Neural progenitor cell (in vitro differentiated cells): ENCODE results near the gene MYO9B. TPM values are rescaled to one million over a fixed set of nuclear protein-coding genes. Genes with fewer than 3 reads are reported as not detected.

ENCODE experiments used
- DNase-seq: peaks from one replicate; pipeline ENCODE4 v3.0.0-alpha.2; 2016; ENCODE audit warnings: low spot score
- H2AFZ ChIP-seq: fragments of 200-600 bp; sonication (generic); replicated peaks from 2 replicates; pipeline ENCODE4 v1.6.1; 2016; ENCODE audit warnings: antibody characterized with exemption
- H3F3A ChIP-seq: fragments of 200-600 bp; sonication (generic); 2 replicates; pipeline ENCODE4 v1.6.1; 2016; ENCODE audit warnings: antibody characterized with exemption, low read depth
- H3K27ac ChIP-seq: fragments of 200-600 bp; sonication (generic); 2 replicates; pipeline ENCODE4 v1.5.1; 2016; ENCODE audit warnings: mild to moderate bottlenecking
- H3K27me3 ChIP-seq: fragments of 200-600 bp; sonication (generic); 2 replicates; pipeline ENCODE4 v1.6.1; 2016; ENCODE audit warnings: mild to moderate bottlenecking, moderate library complexity
- H3K36me3 ChIP-seq: fragments of 200-600 bp; sonication (generic); 2 replicates; pipeline ENCODE4 v1.5.1; 2016
- H3K4me1 ChIP-seq: fragments of 200-600 bp; sonication (generic); 2 replicates; pipeline ENCODE4 v1.6.1; 2016; ENCODE audit warnings: mixed run types
- H3K4me2 ChIP-seq: fragments of 200-600 bp; sonication (generic); 2 replicates; pipeline ENCODE4 v1.6.1; 2016
- H3K4me3 ChIP-seq: fragments of 200-600 bp; sonication (generic); 2 replicates; pipeline ENCODE4 v1.5.1; 2016
- H3K79me2 ChIP-seq: fragments of 200-600 bp; sonication (generic); 2 replicates; pipeline ENCODE4 v1.6.1; 2016; ENCODE audit warnings: low read depth
- H3K9ac ChIP-seq: fragments of 200-600 bp; sonication (generic); 2 replicates; pipeline ENCODE4 v1.6.1; 2016
- H3K9me3 ChIP-seq: fragments of 200-600 bp; sonication (generic); 2 replicates; pipeline ENCODE4 v1.5.1; 2016; ENCODE audit warnings: low read depth
- H4K20me1 ChIP-seq: fragments of 200-600 bp; sonication (generic); 2 replicates; pipeline ENCODE4 v1.6.1; 2016; ENCODE audit warnings: low read depth
- H3K27ac Mint-ChIP-seq: 3 replicates; pipeline ENCODE4 v1.8.0; 2021; ENCODE audit warnings: mixed read lengths
- H3K27me3 Mint-ChIP-seq: 2 replicates; pipeline ENCODE4 v1.8.0; 2022; ENCODE audit warnings: low read depth, mild to moderate bottlenecking, inconsistent platforms, moderate library complexity, mixed read lengths; ENCODE audit not compliant: insufficient read depth
- H3K36me3 Mint-ChIP-seq: 3 replicates; pipeline ENCODE4 v1.8.0; 2021; ENCODE audit warnings: mixed read lengths
- H3K4me1 Mint-ChIP-seq: 3 replicates; pipeline ENCODE4 v1.8.0; 2021; ENCODE audit warnings: mixed read lengths
- H3K4me3 Mint-ChIP-seq: 3 replicates; pipeline ENCODE4 v1.8.0; 2021; ENCODE audit warnings: mild to moderate bottlenecking, moderate library complexity, mixed read lengths
- H3K9me3 Mint-ChIP-seq: 3 replicates; pipeline ENCODE4 v1.8.0; 2020; ENCODE audit warnings: mixed read lengths
- CTCF ChIP-seq: fragments of 200-600 bp; sonication (generic); IDR thresholded peaks from 2 replicates; pipeline ENCODE4 v1.5.1; 2017; ENCODE audit warnings: antibody characterized with exemption, mild to moderate bottlenecking
- EZH2 ChIP-seq: fragments of 200-600 bp; sonication (generic); IDR thresholded peaks from 2 replicates; pipeline ENCODE4 v1.6.1; 2017; ENCODE audit warnings: antibody characterized with exemption, mild to moderate bottlenecking, moderate library complexity
- EZH2phosphoT487 ChIP-seq: fragments of 200-600 bp; sonication (generic); IDR thresholded peaks from 2 replicates; pipeline ENCODE4 v1.6.1; 2017; ENCODE audit warnings: antibody characterized with exemption
- total RNA-seq: library from RNA; depleted of rRNA; stranded (reverse); fragments of >200 nt; gene quantifications from 2 replicates; pipeline ENCODE4 v1.2.3, GENCODE V29; 2015; ENCODE audit warnings: low replicate concordance

The MYO9B gene
- total RNA-seq, 1 donor from 2014 or later, result 38.5 TPM

GRCh38 chr19:17232258-17232657 is 156.7 kb downstream of the MYO9B start:
- TF ChIP-seq CTCF (no peak), EZH2phosphoT487 (no peak), EZH2 (no peak)
- H3K27me3 ChIP-seq, result no peaks in the 10 kb centered on the region
- H3K79me2 ChIP-seq, result peaks cover 36% of the 10 kb centered on the region
- no peaks in the 10 kb centered on the region for H3K36me3 ChIP-seq
- peaks cover 30% of the 10 kb centered on the region for H4K20me1 ChIP-seq
- Mint-ChIP-seq H3K36me3 (peaks cover 15% of the 10 kb centered on the region), H3K4me1 (peaks cover 11% of the 10 kb centered on the region), H3K4me3 (no peak overlapping the region), H3K9me3 (no peaks in the 10 kb centered on the region), H3K27ac (no peak overlapping the region), H3K27me3 (peaks cover 10% of the 10 kb centered on the region)
- no peak overlapping the region for H3K27ac ChIP-seq
- H3K4me2 ChIP-seq, result no peak overlapping the region
- H3F3A ChIP-seq, result peaks cover 49% of the 10 kb centered on the region
- H2AFZ ChIP-seq, result no peak overlapping the region
- DNase-seq, result no peak
- peaks cover 20% of the 10 kb centered on the region for H3K4me1 ChIP-seq
- H3K9ac ChIP-seq, result no peak overlapping the region
- no peaks in the 10 kb centered on the region for H3K9me3 ChIP-seq
- H3K4me3 ChIP-seq, result no peak overlapping the region

- peaks cover 18% of the 10 kb centered on the region for H3K36me3 Mint-ChIP-seq
- H3K36me3 ChIP-seq, result no peaks in the 10 kb centered on the region
Measured at GRCh38 chr19:17234911-17235299, 159.3 kb downstream of the MYO9B start.

GRCh38 chr19:17235300-17235970 is 159.9 kb downstream of the MYO9B start:
- H3K9ac ChIP-seq, result no peak overlapping the region
- H3K36me3 Mint-ChIP-seq, result peaks cover 17% of the 10 kb centered on the region
- H2AFZ ChIP-seq, result peak overlapping the region; percentile 58
- peak overlapping the region; percentile 87 for H3K4me2 ChIP-seq
- peaks cover 11% of the 10 kb centered on the region for H3K4me1 Mint-ChIP-seq
- DNase-seq, result peak; percentile 91
- H3F3A ChIP-seq, result peaks cover 46% of the 10 kb centered on the region
- H4K20me1 ChIP-seq, result peaks cover 38% of the 10 kb centered on the region
- H3K4me3 Mint-ChIP-seq, result peak overlapping the region; percentile 76
- H3K79me2 ChIP-seq, result peaks cover 36% of the 10 kb centered on the region
- H3K36me3 ChIP-seq, result no peaks in the 10 kb centered on the region
- peak overlapping the region; percentile 56 for H3K27ac ChIP-seq
- peak; percentile 53 for TF ChIP-seq CTCF
- no peak for TF ChIP-seq EZH2phosphoT487
- peak; percentile 29 for TF ChIP-seq EZH2
- peaks cover 17% of the 10 kb centered on the region for H3K4me1 ChIP-seq
- no peak overlapping the region for H3K27ac Mint-ChIP-seq
- H3K4me3 ChIP-seq, result peak overlapping the region; percentile 80
- H3K9me3 ChIP-seq, result no peaks in the 10 kb centered on the region
- H3K9me3 Mint-ChIP-seq, result no peaks in the 10 kb centered on the region
- no peaks in the 10 kb centered on the region for H3K27me3 ChIP-seq
- peaks cover 8% of the 10 kb centered on the region for H3K27me3 Mint-ChIP-seq

More at GRCh38 chr19:17234911-17235299, 159.3 kb downstream of the MYO9B start:
- H3K9me3 ChIP-seq, result no peaks in the 10 kb centered on the region
- no peaks in the 10 kb centered on the region for H3K27me3 ChIP-seq
- H3K4me3 ChIP-seq, result peak overlapping the region; percentile 80
- Mint-ChIP-seq H3K4me1 (peaks cover 11% of the 10 kb centered on the region), H3K27ac (no peak overlapping the region), H3K9me3 (no peaks in the 10 kb centered on the region), H3K4me3 (peak overlapping the region; percentile 76), H3K27me3 (peaks cover 8% of the 10 kb centered on the region)
- peaks cover 36% of the 10 kb centered on the region for H3K79me2 ChIP-seq
- DNase-seq, result peak; percentile 76
- no peak for TF ChIP-seq EZH2
- TF ChIP-seq CTCF, result no peak
- TF ChIP-seq EZH2phosphoT487, result no peak
- H2AFZ ChIP-seq, result no peak overlapping the region
- H3K4me1 ChIP-seq, result peaks cover 17% of the 10 kb centered on the region
- H4K20me1 ChIP-seq, result peaks cover 34% of the 10 kb centered on the region
- no peak overlapping the region for H3K9ac ChIP-seq
- H3F3A ChIP-seq, result peaks cover 46% of the 10 kb centered on the region
- peak overlapping the region; percentile 87 for H3K4me2 ChIP-seq
- H3K27ac ChIP-seq, result no peak overlapping the region
